Amniotic stem cell (primary cell): Measurements from ENCODE around the gene TRH.
"Not testable (repeated sequence)": the region's sequence is repeated elsewhere in the genome, so short reads cannot be mapped to it uniquely, and the experiment has no call there.

Experiments
- DNase-seq: peaks from one replicate; lab custom pipeline; 2025; lab: John Stamatoyannopoulos, UW

TRH gene

GRCh38 chr3:129965937-129966336 lies 8.6 kb upstream of the TRH start:
- DNase-seq: no peak

- DNase-seq: no peak
Measured at GRCh38 chr3:129966876-129967275, 7.6 kb upstream of the TRH start.

- no peak for DNase-seq
Measured at GRCh38 chr3:129967761-129968160, 6.8 kb upstream of the TRH start.

GRCh38 chr3:129971351-129972052 lies 3.0 kb upstream of the TRH start:
- no peak for DNase-seq

GRCh38 chr3:129972301-129972700 lies 2.2 kb upstream of the TRH start:
- no peak for DNase-seq

GRCh38 chr3:129973853-129974563 lies 512 bp upstream of the TRH start:
- DNase-seq: no peak

GRCh38 chr3:129974833-129975704 lies 549 bp downstream of the TRH start:
- no peak for DNase-seq

GRCh38 chr3:129975705-129976048 lies 1.2 kb downstream of the TRH start:
- no peak for DNase-seq

- DNase-seq: no peak
Measured at GRCh38 chr3:129976286-129976685, 1.8 kb downstream of the TRH start.

- DNase-seq: no peak
Measured at GRCh38 chr3:129978123-129978522, 3.6 kb downstream of the TRH start.

- DNase-seq: no peak
Measured at GRCh38 chr3:129979905-129980304, 5.4 kb downstream of the TRH start.

GRCh38 chr3:129983561-129983960 lies 9.0 kb downstream of the TRH start:
- no peak for DNase-seq

GRCh38 chr3:129984125-129984524 lies 9.6 kb downstream of the TRH start:
- no peak for DNase-seq

GRCh38 chr3:129985113-129985512 lies 10.6 kb downstream of the TRH start:
- no peak for DNase-seq

- no peak for DNase-seq
Measured at GRCh38 chr3:129988429-129988828, 13.9 kb downstream of the TRH start.

- DNase-seq: no peak
Measured at GRCh38 chr3:129989414-129989813, 14.9 kb downstream of the TRH start.

GRCh38 chr3:129992781-129993180 lies 18.3 kb downstream of the TRH start:
- no peak for DNase-seq

GRCh38 chr3:129994883-129995559 lies 20.5 kb downstream of the TRH start:
- no peak for DNase-seq

GRCh38 chr3:129996073-129996472 lies 21.6 kb downstream of the TRH start:
- DNase-seq: no peak

GRCh38 chr3:129999176-129999575 lies 24.7 kb downstream of the TRH start:
- not testable (repeated sequence) for DNase-seq

GRCh38 chr3:130002666-130003598 lies 28.4 kb downstream of the TRH start:
- not testable (repeated sequence) for DNase-seq
